ENCODE data around the gene KYAT1.
A peak's percentile ranks its signal among the peaks of the same experiment; 100 is the strongest.

Gene KYAT1

DNA sequence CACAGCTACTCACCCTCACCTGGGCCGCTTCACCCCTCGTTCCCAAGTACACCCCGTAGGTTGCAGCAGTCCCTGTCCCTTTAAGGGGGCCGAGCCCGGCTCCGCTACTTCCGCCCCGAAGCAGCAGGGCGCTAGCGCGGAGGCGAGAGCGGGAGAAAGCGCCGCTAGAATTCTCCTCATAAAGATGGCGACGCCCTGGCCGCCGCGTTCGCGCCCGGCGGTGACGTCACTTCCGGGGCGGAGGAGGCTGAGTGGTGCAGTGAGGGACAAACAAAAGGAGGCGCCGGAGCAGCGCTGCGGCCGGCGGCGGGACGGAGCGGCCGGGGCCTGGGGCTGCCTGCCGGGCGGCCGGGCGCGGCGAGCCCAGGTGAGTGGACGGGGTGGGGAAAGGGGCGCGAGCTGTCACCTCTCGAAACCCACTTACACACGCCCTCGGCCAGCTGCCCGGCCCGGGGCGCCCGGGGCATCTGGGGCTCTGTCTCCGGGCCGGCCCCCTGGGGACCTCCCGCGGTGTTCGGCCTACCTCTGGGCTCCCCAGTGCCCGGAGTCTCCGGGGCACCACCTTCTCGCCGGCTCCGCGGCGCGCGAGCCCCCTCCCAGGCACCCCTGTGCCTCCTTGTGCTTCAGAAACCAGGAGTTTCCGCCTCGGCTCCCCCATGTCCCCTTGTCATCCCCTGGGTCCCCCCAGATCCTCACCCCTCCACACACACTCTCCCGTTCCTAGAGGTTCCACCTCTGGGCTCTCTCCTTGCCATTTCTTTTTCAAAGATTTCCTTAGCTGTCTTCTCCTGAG is at the start of gene KYAT1, which contains the start of gene LRRC8A:
KYAT1 (minus strand) TSS at position 67 of the 793 bp plus-strand sequence. CDS start 36,545 bp downstream, outside the sequence.
LRRC8A (plus strand) TSS at position 250 of the 793 bp plus-strand sequence. CDS start 25,032 bp downstream, outside the sequence.
- DNase-seq = peak; percentile 96 to 99

DNA sequence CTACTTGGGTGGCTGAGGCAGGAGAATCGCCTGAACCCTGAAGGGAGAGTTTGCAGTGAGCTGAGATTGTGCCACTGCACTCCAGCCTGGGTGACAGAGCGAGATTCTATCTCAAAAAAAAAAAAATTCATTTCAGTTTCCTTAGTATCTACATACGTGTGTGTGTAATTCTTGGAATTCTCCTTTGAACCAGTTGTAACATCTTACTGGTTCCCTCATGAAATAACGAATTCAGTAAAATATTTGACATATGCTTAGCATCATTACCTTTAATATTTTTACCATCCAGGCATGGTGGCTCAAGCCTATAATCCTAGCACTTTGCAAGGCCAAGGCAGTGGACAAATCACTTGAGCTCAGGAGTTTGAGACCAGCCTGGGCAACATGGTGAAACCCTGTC is 47.8 kb upstream of the KYAT1 start:
- DNase-seq = no peak

DNA sequence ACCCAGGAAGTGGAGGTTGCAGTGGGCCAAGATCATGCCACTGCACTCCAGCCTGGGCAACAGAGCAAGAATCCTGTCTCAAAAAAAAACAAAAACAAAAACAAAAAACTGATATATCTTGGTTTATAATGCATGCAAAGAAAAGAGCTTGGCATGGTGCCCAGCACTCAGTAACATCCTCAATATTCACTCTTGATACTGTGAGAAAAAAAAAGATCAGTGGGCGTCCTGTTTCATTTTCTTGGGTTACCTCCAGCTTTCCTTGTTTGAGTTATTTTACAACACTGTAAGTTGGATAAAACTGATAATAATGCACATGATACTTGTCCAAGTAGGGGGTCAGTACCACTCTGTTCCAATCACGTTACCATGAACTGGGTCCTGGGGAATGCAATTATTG is 46.9 kb upstream of the KYAT1 start:
- DNase-seq = no peak

DNA sequence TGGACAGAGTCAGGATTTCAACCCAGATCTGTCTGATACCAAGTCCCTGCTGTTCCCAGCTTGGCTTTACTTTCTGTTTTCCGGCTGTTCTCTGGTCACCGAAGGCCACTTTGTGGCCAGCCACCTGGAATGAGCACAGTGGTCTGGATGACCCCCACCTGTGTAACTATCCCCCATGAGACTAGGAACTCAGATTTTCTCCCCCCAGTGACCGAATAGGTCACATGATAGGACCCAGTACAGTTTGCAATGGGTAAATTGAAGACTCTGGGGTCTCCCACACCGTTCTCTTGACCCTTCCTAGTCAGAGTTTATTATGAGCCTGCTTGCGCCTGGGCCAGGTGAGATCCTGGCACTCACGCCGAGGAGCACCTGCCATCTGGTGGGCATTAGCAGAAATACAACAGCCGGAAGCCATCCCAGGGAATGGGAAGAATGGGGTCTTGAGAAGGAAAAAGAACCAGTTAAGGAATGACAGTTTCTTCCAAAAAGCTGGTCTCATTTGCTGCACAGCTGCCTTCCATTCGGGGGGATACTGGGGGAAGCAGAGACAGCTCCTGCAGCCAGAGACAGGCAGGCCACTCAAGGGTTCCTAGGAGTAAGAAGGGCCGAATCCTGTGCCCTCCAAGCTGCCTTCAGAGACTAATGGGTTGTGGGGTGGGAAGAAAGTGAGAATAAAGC is 46.1 kb upstream of the KYAT1 start:
- peak in 1 of 2 donors; percentile 50 for DNase-seq

DNA sequence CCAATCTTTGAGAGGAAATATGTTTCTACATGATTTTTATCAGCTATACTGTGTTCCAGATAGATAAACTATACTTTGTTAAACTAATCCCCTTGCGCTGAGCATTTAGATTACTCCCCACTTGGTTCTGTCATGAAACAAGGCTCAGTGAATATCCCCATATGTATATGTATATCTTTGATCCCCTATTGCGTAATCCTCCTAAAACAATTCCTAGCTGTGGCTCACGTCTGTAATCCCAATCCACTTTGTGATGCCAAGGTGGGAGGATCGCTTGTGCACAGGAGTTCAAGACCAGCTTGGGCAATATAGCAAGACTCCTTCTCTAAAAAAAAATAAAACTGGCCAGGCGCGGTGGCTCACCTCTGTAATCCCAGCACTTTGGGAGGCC is 41.7 kb upstream of the KYAT1 start:
- no peak for DNase-seq

DNA sequence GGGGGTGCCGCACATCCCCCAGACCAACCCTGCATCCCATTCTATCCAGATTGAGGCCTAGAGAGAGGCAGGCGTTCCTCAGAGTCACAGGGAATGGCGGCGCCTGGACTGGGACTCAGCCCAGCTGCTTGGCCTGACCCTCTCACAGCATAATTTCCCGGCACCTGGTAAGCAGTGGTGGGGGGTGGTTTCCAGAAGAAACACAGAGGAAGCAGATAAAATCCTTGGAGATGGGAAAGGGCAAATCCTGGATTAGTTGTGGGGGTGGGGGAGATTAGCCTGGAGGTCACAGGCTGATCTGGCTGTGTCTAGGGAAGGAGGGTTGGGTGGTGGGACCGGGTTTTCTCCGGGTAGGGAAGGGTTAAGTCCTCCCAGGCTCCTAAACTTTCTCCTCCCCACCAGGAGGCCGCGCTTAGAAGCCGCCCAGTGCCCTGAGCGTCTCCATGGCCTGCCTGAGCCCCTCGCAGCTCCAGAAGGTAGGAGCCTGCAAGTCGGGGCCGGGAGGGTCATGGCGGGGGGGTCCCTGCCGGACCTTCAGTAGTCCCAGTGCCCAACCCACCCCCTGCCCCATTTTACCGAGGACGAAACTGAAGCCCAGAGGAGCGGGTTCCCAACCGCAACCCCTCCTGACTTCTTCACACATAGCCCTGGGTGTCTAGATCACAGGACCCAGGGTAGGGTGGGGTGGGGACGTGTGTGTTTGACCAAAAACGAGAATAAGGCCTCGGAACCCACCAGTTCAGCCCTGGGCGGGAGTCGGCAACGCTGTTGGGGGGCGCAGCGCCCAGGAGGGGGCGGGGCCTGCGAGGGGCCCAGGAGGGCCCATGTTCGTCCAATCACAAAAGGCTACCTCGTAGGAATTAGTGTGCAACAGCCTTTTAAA is 40.4 kb upstream of the KYAT1 start:
- no peak for DNase-seq

DNA sequence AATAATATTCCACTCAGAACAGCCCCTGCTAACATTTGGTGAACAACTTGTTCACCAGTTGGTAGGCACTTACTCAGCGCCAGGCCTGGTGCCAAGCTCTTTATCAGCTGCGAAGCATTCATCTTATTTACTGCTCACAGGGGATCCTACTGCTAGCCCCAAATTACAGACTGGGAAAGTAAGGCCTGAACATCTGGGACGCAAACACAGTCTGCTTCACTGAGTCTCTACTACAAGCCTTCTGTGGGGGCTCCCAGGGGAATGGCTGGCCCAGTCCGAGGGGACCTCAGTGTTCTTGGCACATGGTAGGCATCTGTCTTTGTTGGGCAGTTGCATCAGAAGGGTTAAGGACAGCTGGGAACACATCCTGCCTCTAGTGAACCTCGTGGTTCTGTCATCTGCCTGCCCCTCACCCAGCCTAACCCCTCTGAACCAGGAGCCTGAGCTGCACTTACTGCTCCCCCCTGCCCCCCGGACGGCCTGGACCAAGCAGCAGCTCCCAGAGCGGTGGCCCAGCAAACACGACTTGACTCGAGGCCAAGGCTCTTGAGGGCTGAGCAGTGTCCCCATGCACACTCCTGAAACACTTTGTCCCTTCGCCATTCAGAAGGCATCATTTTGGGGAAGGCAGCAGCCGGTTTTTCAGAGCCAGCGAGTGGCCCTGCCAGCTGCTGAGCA is 38.8 kb upstream of the KYAT1 start, which contains the start of gene PHYHD1:
PHYHD1 (plus strand) TSS at position 602 of the 678 bp plus-strand sequence. CDS start 1,342 bp downstream, outside the sequence.
- no peak for DNase-seq

DNA sequence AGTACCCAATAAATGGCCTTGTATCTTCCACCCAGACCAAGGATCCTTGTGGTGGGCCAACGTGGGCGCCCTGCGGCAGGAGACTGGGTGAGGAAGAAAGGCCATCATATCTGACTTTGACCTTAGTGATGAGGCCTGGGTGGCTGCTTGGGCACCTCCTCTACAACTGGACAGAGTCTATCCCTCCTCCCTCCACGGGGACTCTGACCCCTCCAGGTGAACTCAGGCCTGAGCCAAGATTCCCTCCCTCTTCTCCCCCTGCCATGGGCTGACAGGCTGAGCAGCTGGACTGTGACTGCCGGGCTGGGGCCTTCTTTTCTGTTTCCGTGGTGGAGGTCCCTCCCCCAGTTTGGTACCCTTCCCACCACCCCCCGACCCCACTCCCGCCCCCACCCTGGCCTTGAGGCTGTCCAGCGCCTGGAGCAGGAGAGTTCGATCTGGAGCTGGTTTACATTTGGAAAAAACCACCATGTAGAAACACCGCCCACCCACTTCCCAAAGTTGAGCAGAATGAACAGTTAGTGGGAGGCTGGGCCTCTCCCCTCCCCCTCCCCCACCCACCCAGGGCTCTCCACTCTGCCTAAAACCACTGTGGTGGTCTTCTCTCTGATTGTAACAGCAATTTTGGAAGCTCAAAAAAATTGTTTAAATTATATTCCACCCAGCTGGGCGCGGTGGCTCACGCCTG is 37.8 kb upstream of the KYAT1 start:
- peak in 1 of 2 donors; percentile 32 for DNase-seq

DNA sequence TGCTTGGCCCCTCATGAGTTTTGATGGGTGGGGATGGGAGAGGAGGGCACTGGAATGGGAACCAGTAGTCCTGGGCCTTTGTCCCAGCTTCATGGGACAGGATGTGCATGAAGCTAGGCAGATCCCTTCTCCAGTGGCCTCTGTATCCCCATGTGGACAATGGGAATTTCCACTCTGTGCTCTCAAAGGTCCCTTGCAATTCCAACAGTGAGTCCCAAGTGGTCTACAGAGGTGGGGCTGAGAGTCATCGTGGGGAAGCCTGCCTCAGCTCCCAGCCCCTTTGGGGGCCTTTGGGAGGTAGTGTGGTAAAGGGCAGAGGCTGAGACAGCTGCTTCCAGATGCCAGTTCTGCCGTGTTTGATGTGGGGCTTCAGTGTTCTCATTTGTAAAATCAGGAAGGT is 37.2 kb upstream of the KYAT1 start:
- DNase-seq = no peak

DNA sequence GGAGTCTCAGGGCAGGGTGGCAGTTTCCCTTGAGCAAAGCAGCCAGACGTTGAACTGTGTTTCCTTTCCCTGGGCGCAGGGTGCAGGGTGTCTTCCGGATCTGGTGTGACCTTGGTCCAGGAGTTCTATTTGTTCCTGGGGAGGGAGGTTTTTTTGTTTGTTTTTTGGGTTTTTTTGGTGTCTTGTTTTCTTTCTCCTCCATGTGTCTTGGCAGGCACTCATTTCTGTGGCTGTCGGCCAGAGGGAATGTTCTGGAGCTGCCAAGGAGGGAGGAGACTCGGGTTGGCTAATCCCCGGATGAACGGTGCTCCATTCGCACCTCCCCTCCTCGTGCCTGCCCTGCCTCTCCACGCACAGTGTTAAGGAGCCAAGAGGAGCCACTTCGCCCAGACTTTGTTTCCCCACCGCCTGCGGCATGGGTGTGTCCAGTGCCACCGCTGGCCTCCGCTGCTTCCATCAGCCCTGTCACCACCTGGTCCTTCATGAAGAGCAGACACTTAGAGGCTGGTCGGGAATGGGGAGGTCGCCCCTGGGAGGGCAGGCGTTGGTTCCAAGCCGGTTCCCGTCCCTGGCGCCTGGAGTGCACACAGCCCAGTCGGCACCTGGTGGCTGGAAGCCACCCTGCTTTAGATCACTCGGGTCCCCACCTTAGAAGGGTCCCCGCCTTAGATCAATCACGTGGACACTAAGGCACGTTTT is 35.5 kb upstream of the KYAT1 start:
- no peak for DNase-seq

DNA sequence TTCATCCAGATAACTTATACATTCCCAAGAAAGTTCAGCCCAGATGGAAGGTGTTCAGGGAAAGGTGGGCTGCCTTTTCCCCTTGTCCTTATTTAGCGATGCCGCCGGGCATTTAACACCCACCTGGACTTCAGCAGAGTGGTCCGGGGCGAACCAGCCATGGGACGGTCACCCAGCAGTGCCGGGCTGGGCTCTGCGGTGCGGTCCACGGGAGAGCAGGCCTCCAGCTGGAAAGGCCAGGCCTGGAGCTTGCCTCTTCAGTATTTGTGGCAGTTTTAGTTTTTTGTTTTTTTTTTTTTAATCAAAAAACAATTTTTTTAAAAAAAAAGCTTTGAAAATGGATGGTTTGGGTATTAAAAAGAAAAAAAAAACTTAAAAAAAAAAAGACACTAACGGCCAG is 35.0 kb upstream of the KYAT1 start:
- no peak for DNase-seq

DNA sequence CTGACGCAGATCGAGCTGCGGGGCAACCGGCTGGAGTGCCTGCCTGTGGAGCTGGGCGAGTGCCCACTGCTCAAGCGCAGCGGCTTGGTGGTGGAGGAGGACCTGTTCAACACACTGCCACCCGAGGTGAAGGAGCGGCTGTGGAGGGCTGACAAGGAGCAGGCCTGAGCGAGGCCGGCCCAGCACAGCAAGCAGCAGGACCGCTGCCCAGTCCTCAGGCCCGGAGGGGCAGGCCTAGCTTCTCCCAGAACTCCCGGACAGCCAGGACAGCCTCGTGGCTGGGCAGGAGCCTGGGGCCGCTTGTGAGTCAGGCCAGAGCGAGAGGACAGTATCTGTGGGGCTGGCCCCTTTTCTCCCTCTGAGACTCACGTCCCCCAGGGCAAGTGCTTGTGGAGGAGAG is 34.5 kb upstream of the KYAT1 start:
- no peak for DNase-seq

DNA sequence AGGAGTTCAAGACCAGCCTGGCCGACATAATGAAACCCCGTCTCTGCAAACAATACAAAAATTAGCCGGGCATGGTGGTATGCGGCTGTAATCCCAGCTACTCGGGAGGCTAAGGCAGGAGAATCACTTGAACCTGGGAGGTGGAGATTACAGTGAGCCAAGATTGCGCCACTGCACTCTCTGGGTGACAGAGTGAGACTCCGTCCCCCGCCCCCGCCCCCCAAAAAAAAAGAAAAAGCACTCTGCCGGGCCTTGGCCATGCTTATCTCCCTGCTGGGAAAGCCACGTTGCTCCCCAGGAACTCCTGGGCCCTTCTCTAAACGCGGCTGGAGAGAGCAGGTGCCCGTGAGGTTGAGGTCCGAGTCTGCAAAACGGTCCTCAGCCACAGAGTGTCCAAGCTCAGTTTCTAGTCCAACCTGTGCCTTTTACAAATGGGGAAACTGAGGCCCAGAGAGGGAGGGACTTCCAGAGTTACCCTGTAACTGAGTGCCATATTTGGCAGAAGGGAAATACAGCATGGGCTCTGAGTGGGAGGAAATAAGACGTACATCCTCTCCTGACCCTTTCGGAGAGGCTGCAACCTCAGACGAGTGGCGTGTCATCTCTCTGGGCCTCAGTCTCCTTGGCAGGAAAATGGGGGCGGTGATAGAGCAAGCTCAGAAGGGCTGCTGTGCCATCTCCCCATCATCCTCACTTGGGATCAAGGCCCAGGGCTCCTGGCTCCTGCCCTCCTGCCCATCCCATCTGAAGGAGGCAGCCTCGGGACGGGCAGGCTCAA is 32.4 kb upstream of the KYAT1 start:
- DNase-seq = no peak

DNA sequence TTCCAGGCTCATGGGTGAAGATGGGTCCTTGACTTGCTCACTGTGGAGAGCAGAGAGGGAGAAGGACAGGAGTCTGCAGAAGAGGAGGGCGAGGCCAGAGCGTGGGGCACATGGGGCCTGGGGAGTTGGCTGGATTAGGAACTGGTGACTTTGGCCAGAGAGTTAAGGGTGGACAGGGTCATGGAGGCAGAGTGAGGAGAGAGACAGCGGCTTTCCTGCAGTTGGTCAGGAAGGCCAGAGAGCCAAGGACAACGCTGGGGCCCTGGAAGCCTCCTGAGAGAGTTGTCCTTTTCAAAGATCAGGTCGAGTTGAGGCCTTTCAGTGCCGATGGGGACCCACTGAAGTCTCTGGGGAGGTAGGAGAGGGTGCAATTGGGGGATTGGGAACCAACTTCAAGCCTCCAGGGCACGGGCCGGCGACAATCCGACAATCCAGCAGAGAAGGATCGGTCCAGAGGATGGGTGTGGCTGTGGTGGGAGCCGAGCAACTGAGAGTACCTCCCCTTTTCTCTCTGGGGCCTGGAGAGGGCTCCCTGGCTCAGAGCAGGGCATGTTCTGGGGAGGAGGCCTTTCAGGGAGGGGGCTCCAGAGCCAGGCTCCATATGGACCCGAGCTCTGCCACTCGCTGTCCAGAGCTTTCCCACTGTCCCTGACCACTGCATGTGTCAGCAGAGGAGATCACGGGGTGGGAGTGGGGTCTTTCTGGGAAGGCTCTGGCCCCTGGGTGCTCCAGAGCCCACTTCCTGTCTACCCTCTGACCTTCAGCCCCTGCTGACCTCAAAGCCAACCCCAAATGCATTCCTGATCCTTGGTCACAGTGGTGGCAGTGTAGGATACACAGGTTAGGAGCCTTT is 31.5 kb upstream of the KYAT1 start:
- no peak for DNase-seq

DNA sequence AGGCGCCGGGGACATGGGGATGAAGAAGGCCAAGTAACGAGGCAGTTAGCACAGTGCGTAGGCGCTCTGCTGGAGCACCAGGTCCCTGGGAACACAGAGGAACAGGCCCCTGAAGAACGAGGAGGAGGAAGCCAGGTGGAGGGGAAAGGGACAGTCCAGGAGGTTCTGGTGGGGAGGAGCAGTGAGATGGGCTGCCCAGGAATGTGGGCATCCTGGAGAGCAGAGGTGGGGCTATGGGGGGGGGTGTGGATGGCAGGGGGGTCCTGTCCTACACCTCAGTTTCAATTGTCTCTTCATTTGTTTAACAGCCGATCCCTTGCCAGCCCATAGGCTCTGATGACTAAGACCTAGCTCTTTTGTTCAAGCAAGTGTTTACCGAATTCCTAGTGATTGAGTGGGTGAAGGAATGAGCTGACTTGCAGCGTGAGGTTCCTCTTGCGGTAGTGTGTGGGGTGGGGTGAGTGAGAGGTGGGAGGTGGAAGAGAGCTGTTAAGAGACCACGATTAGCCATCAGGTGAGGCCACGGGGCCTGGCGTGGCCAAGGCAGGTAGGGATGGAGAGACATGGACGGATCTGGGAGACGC is 30.6 kb upstream of the KYAT1 start:
- DNase-seq = peak; percentile 40 to 80

DNA sequence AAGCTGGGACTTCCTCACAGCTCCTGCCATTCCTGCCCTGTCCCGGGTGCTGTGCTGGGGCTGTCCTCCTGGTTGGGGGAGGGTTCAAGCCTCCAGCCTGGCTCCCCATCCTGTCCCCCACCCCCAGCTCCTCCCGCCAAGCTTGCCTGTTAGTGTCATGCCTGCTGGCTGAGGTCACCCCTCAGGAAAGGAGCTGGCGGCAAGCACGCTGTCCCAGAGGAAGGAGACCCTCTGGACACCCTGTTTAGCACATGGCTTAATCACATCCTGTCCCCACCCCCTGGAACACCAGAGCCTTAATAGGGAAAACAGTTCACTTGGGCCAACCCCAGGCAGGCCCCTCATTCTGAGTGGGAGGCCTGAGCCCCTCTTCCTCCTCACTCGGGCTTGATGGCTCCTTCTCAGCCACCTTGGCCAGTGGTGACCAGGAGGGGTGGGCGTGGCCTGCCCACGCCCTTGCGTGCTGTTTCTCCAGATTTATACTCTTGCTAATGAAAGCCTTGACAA is 29.8 kb upstream of the KYAT1 start:
- DNase-seq = peak in 1 of 2 donors; percentile 52

DNA sequence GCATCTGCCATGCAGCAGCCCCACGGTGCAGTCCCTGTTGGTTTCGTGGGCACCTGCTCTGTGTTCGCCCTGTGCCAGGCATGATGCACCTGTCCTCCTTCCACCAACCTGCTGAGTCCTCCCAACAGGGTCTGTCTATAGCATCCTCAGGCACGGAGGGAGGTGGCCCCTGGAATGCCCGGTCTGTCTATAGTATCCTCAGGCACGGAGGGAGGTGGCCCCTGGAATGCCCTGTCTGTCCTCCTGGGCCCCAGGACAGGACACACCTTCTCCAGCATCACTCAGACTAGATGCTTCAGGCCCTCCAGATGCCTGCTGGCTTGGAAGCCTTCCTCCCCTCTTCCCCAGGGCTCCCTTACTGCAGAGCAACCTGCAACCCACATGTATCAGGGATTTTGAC is 29.2 kb upstream of the KYAT1 start:
- no peak for DNase-seq

DNA sequence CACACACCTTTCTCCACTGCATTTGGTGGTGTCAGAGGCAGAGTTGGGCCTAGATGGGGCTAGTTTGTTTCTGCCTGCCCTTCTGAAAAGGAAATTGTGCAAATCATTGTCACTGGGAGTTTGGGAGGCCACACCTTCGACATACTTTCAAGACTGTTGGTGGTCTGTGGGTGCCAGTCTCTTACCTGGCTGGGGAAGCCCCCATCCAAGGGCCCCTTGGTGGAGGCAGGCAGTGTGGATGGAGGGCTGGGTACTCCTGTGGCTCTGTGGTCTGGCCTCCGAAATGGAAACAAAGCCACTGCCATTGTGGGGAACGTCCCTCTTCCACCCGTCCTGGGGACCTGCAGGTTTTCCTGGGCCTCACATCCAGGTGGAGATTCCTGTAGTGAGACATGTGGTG is 28.1 kb upstream of the KYAT1 start:
- no peak for DNase-seq

DNA sequence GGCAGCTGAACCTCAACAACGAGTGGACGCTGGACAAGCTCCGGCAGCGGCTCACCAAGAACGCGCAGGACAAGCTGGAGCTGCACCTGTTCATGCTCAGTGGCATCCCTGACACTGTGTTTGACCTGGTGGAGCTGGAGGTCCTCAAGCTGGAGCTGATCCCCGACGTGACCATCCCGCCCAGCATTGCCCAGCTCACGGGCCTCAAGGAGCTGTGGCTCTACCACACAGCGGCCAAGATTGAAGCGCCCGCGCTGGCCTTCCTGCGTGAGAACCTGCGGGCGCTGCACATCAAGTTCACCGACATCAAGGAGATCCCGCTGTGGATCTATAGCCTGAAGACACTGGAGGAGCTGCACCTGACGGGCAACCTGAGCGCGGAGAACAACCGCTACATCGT is 26.6 kb upstream of the KYAT1 start:
- DNase-seq = no peak

All from inflammatory macrophage treated with lipopolysaccharide for 1 hour (primary cell).